SK-N-SH treated with all-trans-retinoic acid at 6 μM for 48 hours (cell line): ENCODE results near the gene C1orf198.

Source experiments
- ATAC-seq: fragments of 200-7000 bp; cut with Tn5 transposase; 3 replicates; pipeline ENCODE4 v1.9.1; 2020; ENCODE audit warnings: mild to moderate bottlenecking, moderate library complexity
- ARNTL ChIP-seq: fragments of 450-650 bp; formaldehyde crosslinking; IDR thresholded peaks from 2 replicates; pipeline ENCODE4 v1.5.0; 2020; ENCODE audit warnings: low read depth, mild to moderate bottlenecking, moderate library complexity, borderline replicate concordance
- CREB5 ChIP-seq: fragments of 250-450 bp; sonication (Bioruptor Pico); IDR thresholded peaks from 2 replicates; pipeline ENCODE4 v1.5.1; 2020; ENCODE audit warnings: low read depth, mild to moderate bottlenecking, moderate library complexity
- GLIS3 ChIP-seq: fragments of 250-450 bp; sonication (Bioruptor Pico); IDR thresholded peaks from 2 replicates; pipeline ENCODE4 v1.5.0; 2020; ENCODE audit warnings: mild to moderate bottlenecking, moderate library complexity
- ISL1 ChIP-seq: fragments of 250-450 bp; sonication (Bioruptor Pico); IDR thresholded peaks from 2 replicates; pipeline ENCODE4 v2.1.2; 2022; ENCODE audit warnings: mild to moderate bottlenecking, moderate library complexity
- OSR1 ChIP-seq: fragments of 250-450 bp; sonication (Bioruptor Pico); IDR thresholded peaks from 2 replicates; pipeline ENCODE4 v1.8.0; 2022; ENCODE audit warnings: moderate library complexity, mild to moderate bottlenecking, inconsistent platforms
- PPARA ChIP-seq: fragments of 250-450 bp; sonication (Bioruptor Pico); IDR thresholded peaks from 2 replicates; pipeline ENCODE4 v1.5.0; 2020; ENCODE audit warnings: mild to moderate bottlenecking, borderline replicate concordance
- RARB ChIP-seq: fragments of 250-450 bp; sonication (Bioruptor Pico); IDR thresholded peaks from 2 replicates; pipeline ENCODE4 v1.8.0; 2021; ENCODE audit warnings: mild to moderate bottlenecking, moderate library complexity
- SNAI2 ChIP-seq: fragments of 250-450 bp; sonication (Bioruptor Pico); IDR thresholded peaks from 2 replicates; pipeline ENCODE4 v1.5.0; 2020; ENCODE audit warnings: mild to moderate bottlenecking, moderate library complexity
- TCF4 ChIP-seq: fragments of 250-450 bp; sonication (Bioruptor Pico); IDR thresholded peaks from 2 replicates; pipeline ENCODE4 v1.8.0; 2021; ENCODE audit warnings: mild to moderate bottlenecking, moderate library complexity, borderline replicate concordance
- TOX ChIP-seq: fragments of 250-450 bp; sonication (Bioruptor Pico); IDR thresholded peaks from 2 replicates; pipeline ENCODE4 v1.8.0; 2021; ENCODE audit warnings: mild to moderate bottlenecking, moderate library complexity, borderline replicate concordance
- ZC3H10 ChIP-seq: fragments of 250-450 bp; sonication (Bioruptor Pico); IDR thresholded peaks from 2 replicates; pipeline ENCODE4 v1.5.1; 2021; ENCODE audit warnings: mild to moderate bottlenecking, moderate library complexity
- ZFP30 ChIP-seq: fragments of 450-650 bp; formaldehyde crosslinking; IDR thresholded peaks from 2 replicates; pipeline ENCODE4 v1.5.0; 2022; ENCODE audit warnings: mild to moderate bottlenecking, moderate library complexity
- ZNF565 ChIP-seq: fragments of 450-650 bp; formaldehyde crosslinking; conservative IDR thresholded peaks from 2 replicates; pipeline ENCODE4 v1.5.0; 2020; ENCODE audit warnings: low read depth, mild to moderate bottlenecking, moderate library complexity
- ZNF70 ChIP-seq: fragments of 450-650 bp; formaldehyde crosslinking; IDR thresholded peaks from 2 replicates; pipeline ENCODE4 v1.5.0; 2020; ENCODE audit warnings: mild to moderate bottlenecking, moderate library complexity
- ZNF8 ChIP-seq: fragments of 450-650 bp; formaldehyde crosslinking; IDR thresholded peaks from 2 replicates; pipeline ENCODE4 v1.5.0; 2020; ENCODE audit warnings: mild to moderate bottlenecking, moderate library complexity
- TF ChIP-seq, protein P1 (sequence below): fragments of 250-450 bp; sonication (Bioruptor Pico); IDR thresholded peaks from 2 replicates; pipeline ENCODE4 v1.8.0; 2021; ENCODE audit warnings: low read depth, mild to moderate bottlenecking, moderate library complexity, borderline replicate concordance
- TF ChIP-seq, protein P2 (sequence below): fragments of 250-450 bp; sonication (Bioruptor Pico); IDR thresholded peaks from 2 replicates; pipeline ENCODE4 v1.5.1; 2021; ENCODE audit warnings: mild to moderate bottlenecking, moderate library complexity
- TF ChIP-seq, protein P3 (sequence below): fragments of 250-450 bp; sonication (Bioruptor Pico); IDR thresholded peaks from 2 replicates; pipeline ENCODE4 v1.5.0; 2020; ENCODE audit warnings: mild to moderate bottlenecking, moderate library complexity
- TF ChIP-seq, protein P4 (sequence below): fragments of 250-450 bp; sonication (Bioruptor Pico); IDR thresholded peaks from 2 replicates; pipeline ENCODE4 v1.8.0; 2020; ENCODE audit warnings: mild to moderate bottlenecking, moderate library complexity, borderline replicate concordance

C1orf198 gene

GRCh38 chr1:230866171-230867070, 1.9 kb downstream of the C1orf198 start (continued):
- no peak for TF ChIP-seq ARNTL (CRISPR knock-in tag)
- no peak for TF ChIP-seq ISL1
- TF ChIP-seq TOX (CRISPR knock-in tag): no peak
- TF ChIP-seq ZC3H10 (CRISPR knock-in tag): no peak
- no peak for TF ChIP-seq ZNF8 (CRISPR knock-in tag)

GRCh38 chr1:230865062-230865817, 3.1 kb downstream of the C1orf198 start:
- no peak for TF ChIP-seq ISL1
- TF ChIP-seq, protein P1, sequence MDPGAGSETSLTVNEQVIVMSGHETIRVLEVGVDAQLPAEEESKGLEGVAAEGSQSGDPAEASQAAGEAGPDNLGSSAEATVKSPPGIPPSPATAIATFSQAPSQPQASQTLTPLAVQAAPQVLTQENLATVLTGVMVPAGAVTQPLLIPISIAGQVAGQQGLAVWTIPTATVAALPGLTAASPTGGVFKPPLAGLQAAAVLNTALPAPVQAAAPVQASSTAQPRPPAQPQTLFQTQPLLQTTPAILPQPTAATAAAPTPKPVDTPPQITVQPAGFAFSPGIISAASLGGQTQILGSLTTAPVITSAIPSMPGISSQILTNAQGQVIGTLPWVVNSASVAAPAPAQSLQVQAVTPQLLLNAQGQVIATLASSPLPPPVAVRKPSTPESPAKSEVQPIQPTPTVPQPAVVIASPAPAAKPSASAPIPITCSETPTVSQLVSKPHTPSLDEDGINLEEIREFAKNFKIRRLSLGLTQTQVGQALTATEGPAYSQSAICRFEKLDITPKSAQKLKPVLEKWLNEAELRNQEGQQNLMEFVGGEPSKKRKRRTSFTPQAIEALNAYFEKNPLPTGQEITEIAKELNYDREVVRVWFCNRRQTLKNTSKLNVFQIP (CRISPR knock-in tag): no peak
- TF ChIP-seq GLIS3: no peak
- TF ChIP-seq TOX (CRISPR knock-in tag): no peak
- TF ChIP-seq ZNF8 (CRISPR knock-in tag): no peak
- TF ChIP-seq PPARA (CRISPR knock-in tag): no peak
- no peak for TF ChIP-seq CREB5 (CRISPR knock-in tag)
- TF ChIP-seq RARB (CRISPR knock-in tag): no peak
- TF ChIP-seq, protein P2, sequence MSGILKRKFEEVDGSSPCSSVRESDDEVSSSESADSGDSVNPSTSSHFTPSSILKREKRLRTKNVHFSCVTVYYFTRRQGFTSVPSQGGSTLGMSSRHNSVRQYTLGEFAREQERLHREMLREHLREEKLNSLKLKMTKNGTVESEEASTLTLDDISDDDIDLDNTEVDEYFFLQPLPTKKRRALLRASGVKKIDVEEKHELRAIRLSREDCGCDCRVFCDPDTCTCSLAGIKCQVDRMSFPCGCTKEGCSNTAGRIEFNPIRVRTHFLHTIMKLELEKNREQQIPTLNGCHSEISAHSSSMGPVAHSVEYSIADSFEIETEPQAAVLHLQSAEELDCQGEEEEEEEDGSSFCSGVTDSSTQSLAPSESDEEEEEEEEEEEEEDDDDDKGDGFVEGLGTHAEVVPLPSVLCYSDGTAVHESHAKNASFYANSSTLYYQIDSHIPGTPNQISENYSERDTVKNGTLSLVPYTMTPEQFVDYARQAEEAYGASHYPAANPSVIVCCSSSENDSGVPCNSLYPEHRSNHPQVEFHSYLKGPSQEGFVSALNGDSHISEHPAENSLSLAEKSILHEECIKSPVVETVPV: no peak
- no peak for TF ChIP-seq OSR1 (CRISPR knock-in tag)
- TF ChIP-seq ZNF70: no peak
- TF ChIP-seq, protein P3, sequence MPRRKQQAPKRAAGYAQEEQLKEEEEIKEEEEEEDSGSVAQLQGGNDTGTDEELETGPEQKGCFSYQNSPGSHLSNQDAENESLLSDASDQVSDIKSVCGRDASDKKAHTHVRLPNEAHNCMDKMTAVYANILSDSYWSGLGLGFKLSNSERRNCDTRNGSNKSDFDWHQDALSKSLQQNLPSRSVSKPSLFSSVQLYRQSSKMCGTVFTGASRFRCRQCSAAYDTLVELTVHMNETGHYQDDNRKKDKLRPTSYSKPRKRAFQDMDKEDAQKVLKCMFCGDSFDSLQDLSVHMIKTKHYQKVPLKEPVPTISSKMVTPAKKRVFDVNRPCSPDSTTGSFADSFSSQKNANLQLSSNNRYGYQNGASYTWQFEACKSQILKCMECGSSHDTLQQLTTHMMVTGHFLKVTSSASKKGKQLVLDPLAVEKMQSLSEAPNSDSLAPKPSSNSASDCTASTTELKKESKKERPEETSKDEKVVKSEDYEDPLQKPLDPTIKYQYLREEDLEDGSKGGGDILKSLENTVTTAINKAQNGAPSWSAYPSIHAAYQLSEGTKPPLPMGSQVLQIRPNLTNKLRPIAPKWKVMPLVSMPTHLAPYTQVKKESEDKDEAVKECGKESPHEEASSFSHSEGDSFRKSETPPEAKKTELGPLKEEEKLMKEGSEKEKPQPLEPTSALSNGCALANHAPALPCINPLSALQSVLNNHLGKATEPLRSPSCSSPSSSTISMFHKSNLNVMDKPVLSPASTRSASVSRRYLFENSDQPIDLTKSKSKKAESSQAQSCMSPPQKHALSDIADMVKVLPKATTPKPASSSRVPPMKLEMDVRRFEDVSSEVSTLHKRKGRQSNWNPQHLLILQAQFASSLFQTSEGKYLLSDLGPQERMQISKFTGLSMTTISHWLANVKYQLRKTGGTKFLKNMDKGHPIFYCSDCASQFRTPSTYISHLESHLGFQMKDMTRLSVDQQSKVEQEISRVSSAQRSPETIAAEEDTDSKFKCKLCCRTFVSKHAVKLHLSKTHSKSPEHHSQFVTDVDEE (CRISPR knock-in tag): no peak
- TF ChIP-seq ZFP30 (CRISPR knock-in tag): no peak
- no peak for TF ChIP-seq ZNF565
- no peak for TF ChIP-seq TCF4 (CRISPR knock-in tag)
- TF ChIP-seq ARNTL (CRISPR knock-in tag): no peak
- no peak for TF ChIP-seq SNAI2
- TF ChIP-seq, all 23 proteins: peak for 0
- no peak for ATAC-seq

GRCh38 chr1:230864441-230864840, 3.9 kb downstream of the C1orf198 start:
- ATAC-seq: no peak
- no peak for TF ChIP-seq ZFP30 (CRISPR knock-in tag)
- TF ChIP-seq TOX (CRISPR knock-in tag): no peak
- TF ChIP-seq PPARA (CRISPR knock-in tag): no peak
- no peak for TF ChIP-seq ISL1
- TF ChIP-seq SNAI2: no peak
- TF ChIP-seq, protein P3 (CRISPR knock-in tag): no peak
- no peak for TF ChIP-seq OSR1 (CRISPR knock-in tag)
- TF ChIP-seq, protein P1 (CRISPR knock-in tag): no peak
- TF ChIP-seq, protein P4, sequence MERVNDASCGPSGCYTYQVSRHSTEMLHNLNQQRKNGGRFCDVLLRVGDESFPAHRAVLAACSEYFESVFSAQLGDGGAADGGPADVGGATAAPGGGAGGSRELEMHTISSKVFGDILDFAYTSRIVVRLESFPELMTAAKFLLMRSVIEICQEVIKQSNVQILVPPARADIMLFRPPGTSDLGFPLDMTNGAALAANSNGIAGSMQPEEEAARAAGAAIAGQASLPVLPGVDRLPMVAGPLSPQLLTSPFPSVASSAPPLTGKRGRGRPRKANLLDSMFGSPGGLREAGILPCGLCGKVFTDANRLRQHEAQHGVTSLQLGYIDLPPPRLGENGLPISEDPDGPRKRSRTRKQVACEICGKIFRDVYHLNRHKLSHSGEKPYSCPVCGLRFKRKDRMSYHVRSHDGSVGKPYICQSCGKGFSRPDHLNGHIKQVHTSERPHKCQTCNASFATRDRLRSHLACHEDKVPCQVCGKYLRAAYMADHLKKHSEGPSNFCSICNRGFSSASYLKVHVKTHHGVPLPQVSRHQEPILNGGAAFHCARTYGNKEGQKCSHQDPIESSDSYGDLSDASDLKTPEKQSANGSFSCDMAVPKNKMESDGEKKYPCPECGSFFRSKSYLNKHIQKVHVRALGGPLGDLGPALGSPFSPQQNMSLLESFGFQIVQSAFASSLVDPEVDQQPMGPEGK (CRISPR knock-in tag): no peak
- TF ChIP-seq TCF4 (CRISPR knock-in tag): no peak
